ENCODE data around the gene CACNA1C.

The CACNA1C gene

GRCh38 chr12:2171672-2172426, 119.1 kb downstream of the CACNA1C start:
- DNase-seq (ENCODE audit: low spot score): no peak

DNA sequence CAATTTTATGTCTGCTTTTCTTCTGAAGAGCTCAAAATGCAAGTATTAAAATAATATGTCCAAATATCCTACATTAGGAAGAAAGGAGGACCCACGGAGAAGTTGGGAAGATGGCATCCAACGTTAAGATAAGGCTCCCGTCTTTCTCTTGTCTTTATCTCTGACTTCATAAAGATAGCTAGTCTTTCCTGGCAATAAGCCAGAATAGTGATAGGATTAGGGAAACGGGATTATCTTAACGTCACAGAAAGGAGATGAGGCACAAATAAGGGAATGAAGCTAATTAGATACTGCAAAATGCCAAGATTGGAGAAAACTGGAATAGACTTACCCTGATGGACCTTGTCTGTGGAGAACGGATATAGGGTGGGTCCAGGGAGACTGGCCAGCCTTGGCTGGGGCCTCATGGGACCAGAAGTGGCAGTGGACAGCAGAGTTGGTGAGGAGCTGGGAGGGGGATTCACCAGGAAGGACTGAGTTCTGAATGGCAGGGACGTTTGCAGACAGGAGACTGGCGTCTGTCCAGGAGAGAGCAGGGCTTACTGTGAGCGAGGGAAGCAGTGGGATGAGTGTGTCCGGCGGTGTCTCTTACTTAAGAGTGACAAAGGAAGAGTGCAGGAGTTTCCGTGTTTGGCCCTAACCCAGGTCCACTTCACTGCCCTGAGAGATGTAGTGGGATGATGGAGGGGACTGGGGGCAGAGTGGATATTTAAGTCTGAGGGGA, 119.9 kb downstream of the CACNA1C start:
- no peak for DNase-seq (ENCODE audit: low spot score)

DNA sequence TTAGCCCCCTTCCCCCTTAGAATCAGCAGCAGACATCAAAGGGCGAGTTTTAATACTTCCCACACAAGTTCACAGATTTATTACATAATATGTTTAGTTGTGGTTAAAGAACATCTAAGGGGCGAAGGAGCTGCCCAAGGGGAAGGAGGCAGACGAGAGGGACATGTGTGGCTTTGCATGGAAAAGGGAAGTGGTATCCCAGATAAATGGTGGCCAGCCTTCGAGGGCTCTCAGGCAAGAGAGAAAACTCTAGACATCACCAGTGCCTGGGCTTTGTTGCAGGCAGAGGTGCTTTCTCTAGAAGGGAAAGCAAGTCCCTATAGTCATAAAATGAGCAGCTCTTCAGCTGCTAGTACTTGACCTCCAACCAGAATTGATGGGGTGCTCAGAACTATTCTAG, 121.2 kb downstream of the CACNA1C start:
- no peak for DNase-seq (ENCODE audit: low spot score)

GRCh38 chr12:2177003-2177402, 124.2 kb downstream of the CACNA1C start:
- DNase-seq (ENCODE audit: low spot score): no peak

GRCh38 chr12:2177751-2178150, 125.0 kb downstream of the CACNA1C start:
- no peak for DNase-seq (ENCODE audit: low spot score)

DNA sequence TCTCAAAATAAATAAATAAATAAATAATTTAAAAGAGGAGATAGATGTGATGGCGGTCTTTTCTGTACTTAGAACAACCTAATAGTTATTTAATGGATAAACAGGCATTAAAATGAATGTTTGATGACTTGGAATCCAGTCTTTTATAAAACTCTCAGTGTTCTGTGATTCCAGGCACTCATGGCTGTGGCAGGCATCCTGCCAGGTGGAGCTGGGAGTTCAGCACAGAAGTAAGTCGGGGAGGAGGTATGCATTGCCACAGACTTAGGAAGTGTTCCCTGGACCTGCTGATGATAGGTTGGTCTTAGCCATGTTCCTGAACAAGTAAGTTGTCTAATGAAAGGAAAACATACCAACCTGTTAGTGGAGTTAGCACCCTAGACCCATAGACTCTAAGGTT, 126.3 kb downstream of the CACNA1C start:
- no peak for DNase-seq (ENCODE audit: low spot score)

- DNase-seq (ENCODE audit: low spot score): no peak
These were observed 127.4 kb downstream of the CACNA1C start for GRCh38 chr12:2179953-2180736.

- no peak for DNase-seq (ENCODE audit: low spot score)
These were observed 127.9 kb downstream of the CACNA1C start for GRCh38 chr12:2180737-2181082.

GRCh38 chr12:2183556-2184541, 131.1 kb downstream of the CACNA1C start:
- peak; percentile 14 for DNase-seq (ENCODE audit: low spot score)

DNA sequence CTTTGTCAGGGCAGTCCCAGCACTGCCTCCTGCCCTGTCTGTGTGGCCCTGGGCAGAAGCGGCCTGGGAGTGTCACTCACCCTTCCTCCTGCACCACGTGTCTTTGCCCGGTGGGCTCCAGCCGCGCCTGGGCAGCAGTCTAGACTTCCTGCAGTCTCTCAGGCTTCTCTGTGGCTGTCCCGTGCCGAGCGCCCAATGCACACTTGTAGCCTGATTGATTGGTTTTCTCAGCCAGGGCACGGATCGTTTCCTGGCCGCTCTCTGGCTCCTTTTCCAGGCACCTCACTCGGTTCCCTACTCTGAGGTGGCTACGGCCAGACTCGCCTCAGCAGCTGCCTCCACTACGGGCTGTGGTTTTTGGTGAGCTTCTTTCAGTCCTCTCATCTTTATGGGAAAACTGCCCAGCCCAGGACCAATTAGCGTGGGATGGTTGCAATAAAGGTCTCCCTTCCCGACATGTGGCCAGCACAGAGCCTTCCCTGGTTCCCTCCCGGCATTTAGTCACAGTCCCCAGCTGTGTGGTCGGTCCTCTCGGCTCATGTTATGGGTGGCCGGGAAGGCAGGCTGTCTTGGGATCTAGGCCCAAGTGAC, 133.1 kb downstream of the CACNA1C start:
- DNase-seq (ENCODE audit: low spot score): no peak

DNA sequence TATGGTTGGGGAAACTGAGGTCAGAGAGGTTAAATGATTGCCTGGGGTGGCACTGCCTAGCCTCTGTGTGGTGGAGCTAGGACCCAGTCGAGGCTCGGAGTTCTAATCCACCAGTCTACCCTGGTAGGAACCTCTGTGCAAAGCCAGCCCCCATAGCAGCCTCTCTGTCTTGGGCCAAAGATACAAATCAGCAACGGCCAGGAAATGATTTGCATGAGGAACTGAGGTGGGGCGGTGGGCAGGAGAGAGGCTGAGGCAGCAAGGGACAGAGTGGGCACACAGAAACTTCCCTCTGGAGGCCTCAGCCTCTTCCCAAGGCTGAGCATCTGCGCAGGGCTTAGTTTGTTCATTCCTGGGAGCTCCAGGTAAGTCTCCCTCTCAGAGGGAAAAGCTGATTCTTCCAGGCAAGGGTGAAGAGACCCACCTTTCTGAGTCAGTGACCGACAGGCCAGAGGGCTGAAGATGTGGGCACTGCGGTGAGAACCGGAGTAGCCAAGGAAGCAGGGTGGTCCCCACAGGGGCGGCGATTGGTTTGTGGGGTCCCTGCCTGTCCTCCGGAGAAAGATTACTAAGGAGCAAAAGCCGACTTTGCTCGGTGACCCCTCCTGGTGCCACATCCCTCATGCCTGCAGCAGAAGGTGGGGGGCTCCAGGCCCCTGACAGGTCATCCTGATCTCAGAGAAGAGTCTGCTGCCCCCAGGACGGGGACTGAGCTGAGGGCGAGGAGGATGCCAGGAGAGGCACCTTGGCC, 134.6 kb downstream of the CACNA1C start:
- DNase-seq (ENCODE audit: low spot score): no peak

DNA sequence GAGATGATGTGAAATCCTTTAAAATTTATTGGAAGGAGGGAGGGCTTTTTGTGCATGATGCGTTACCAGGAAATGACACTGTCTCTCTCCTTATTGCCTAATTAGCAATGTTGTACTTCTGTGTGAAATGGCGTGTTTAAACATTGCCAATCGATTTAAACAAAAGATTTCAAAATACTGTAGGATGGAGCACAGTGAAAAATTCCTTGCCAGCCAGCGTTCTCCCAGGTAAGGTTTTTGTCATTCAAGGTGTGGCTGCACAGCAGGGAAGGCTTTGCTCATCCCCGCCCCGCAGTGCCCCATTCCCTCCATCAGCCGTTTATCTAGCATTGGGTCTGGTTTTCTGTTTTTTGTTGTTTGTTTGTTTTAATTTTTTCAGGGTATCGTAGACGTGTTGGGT, 137.3 kb downstream of the CACNA1C start:
- no peak for DNase-seq (ENCODE audit: low spot score)

DNA sequence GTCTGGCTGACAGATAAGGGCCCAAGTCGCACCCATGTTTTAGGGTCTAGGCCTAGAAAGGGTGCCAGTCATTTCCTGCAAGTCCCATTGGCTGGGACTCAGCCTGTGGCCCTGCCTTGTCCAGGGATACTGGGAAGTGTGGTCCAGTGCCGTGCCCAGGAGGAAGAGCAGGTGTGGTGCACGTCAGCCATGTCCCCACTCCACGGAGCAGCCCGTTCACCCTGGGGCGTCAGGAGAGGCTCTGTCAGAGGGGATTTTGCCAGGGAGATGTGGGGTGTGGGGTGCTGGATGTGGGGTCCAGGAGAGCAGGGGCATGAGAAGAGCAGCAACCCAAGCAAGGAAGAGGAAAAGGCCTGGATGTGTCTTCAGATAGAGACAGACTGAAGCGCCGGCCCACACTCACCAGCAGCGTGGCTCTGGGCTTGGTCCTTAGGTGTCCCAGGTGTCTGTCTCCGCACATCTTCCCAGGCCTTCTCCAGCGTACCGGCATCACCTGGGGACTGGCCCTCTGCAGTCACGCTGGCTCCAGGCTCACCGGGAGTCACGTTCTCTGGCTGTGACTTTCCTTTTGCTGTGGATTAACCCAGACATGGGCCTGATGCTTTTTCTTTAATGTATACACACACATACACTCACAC, 138.2 kb downstream of the CACNA1C start:
- DNase-seq (ENCODE audit: low spot score): no peak

- no peak for DNase-seq (ENCODE audit: low spot score)
These were observed 138.9 kb downstream of the CACNA1C start for GRCh38 chr12:2191534-2192153.

GRCh38 chr12:2192231-2192630, 139.4 kb downstream of the CACNA1C start:
- no peak for DNase-seq (ENCODE audit: low spot score)

GRCh38 chr12:2194060-2194459, 141.3 kb downstream of the CACNA1C start:
- DNase-seq (ENCODE audit: low spot score): no peak

DNA sequence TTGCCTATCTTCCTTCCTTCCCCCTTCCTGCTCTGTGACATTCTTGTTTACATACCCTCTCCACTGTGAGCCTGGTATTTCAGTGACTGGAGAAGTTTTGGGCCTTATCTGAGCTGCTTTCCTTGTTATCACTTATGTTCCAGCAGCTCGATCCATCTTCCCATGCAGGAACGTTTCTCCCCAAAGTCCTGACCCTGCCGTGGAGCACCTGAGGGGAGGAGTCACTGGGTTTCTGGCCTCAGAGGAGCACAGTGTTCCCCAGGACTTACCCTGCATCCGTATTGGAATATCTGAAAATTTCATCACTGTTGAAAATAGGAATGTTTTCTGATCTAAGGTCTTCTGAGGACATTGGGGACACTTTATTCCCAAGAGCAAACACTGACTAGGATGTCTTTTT, 141.8 kb downstream of the CACNA1C start:
- DNase-seq (ENCODE audit: low spot score): no peak

GRCh38 chr12:2195085-2195484, 142.3 kb downstream of the CACNA1C start:
- DNase-seq (ENCODE audit: low spot score): no peak

- no peak for DNase-seq (ENCODE audit: low spot score)
These were observed 145.3 kb downstream of the CACNA1C start for GRCh38 chr12:2198005-2198501.

All from HuH-7 (cell line).